Neural cell (in vitro differentiated cells): ENCODE results near the gene LIG3.

Experiments
- CTCF ChIP-seq: fragments of 450-650 bp; IDR thresholded peaks from 2 replicates; pipeline ENCODE4 v1.5.1; 2014; ENCODE audit warnings: antibody characterized with exemption, mild to moderate bottlenecking, moderate library complexity; ENCODE audit not compliant: poor library complexity, severe bottlenecking
- EP300 ChIP-seq: fragments of 450-650 bp; conservative IDR thresholded peaks from 2 replicates; pipeline ENCODE4 v1.6.1; 2014; ENCODE audit warnings: antibody characterized with exemption, mild to moderate bottlenecking, moderate library complexity; ENCODE audit not compliant: poor library complexity, severe bottlenecking
- EZH2 ChIP-seq: fragments of 200-600, 300-800 bp; shearing (Covaris generic), sonication (generic); IDR thresholded peaks from 2 replicates; pipeline ENCODE4 v1.6.1; 2014; ENCODE audit warnings: antibody characterized with exemption, low read length, borderline replicate concordance, mild to moderate bottlenecking; ENCODE audit not compliant: insufficient read depth, poor library complexity, severe bottlenecking
- MXI1 ChIP-seq: fragments of 450-650 bp; conservative IDR thresholded peaks from 2 replicates; pipeline ENCODE4 v1.6.1; 2014; ENCODE audit warnings: antibody characterized with exemption, mild to moderate bottlenecking; ENCODE audit not compliant: poor library complexity, severe bottlenecking
- POLR2AphosphoS5 ChIP-seq: IDR thresholded peaks from 2 replicates; pipeline ENCODE4 v1.6.1; 2012
- RAD21 ChIP-seq: fragments of 450-650 bp; conservative IDR thresholded peaks from 2 replicates; pipeline ENCODE4 v1.6.1; 2014; ENCODE audit warnings: antibody characterized with exemption, mild to moderate bottlenecking, moderate library complexity
- REST ChIP-seq: IDR thresholded peaks from 2 replicates; pipeline ENCODE4 v1.6.1; 2012; ENCODE audit warnings: borderline replicate concordance
- SMC3 ChIP-seq: fragments of 450-650 bp; conservative IDR thresholded peaks from 2 replicates; pipeline ENCODE4 v1.6.1; 2014; ENCODE audit warnings: antibody characterized with exemption, mild to moderate bottlenecking, moderate library complexity; ENCODE audit not compliant: poor library complexity
- TAF1 ChIP-seq: IDR thresholded peaks from 2 replicates; pipeline ENCODE4 v1.6.1; 2012; ENCODE audit warnings: low read depth

- no peak for TF ChIP-seq CTCF
- no peak for TF ChIP-seq RAD21
- no peak for TF ChIP-seq MXI1
- no peak for TF ChIP-seq EP300
- no peak for TF ChIP-seq POLR2AphosphoS5
- no peak for TF ChIP-seq REST
- TF ChIP-seq EZH2, result no peak
- TF ChIP-seq TAF1, result no peak
- TF ChIP-seq SMC3, result no peak
Measured at GRCh38 chr17:35053204-35053603, 72.9 kb downstream of the LIG3 start.
